IMR-90 (cell line): ENCODE measurements around the gene PCED1B.

Experiments
- MAFK ChIP-seq: IDR thresholded peaks from 2 replicates; pipeline ENCODE4 v1.6.1; 2012; ENCODE audit warnings: low read depth, low read length, improper control_type of control experiment
- TF ChIP-seq, protein P1 (sequence below): conservative IDR thresholded peaks from 2 replicates; pipeline ENCODE4 v1.5.1; 2012; ENCODE audit warnings: mild to moderate bottlenecking, low read depth, low read length, improper control_type of control experiment
- TF ChIP-seq, protein P2 (sequence below): fragments of 150-350 bp; IDR thresholded peaks from 2 replicates; pipeline ENCODE4 v1.6.1; 2017; ENCODE audit warnings: mild to moderate bottlenecking, antibody characterized with exemption, low read length, low read depth

DNA sequence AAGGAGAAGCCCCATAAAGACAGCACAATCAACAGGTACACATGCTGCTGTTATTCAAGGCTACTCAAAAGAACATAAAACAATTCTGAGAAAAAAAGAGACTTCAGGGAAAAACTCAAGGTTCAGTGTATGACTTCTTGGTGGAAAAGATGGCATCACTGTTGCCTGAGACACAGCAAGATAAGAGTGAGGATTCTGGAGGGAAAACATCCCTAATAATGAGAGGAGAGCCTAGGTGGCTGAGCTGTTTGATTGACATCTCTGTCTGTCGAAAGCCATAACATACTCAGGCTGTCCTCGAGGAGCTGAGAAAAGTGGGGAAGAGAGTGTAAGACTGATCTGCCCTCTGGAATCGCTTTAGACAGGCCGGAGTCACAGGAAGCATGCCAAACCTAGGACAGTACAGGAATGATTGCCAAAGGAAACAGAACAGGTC is 193.8 kb downstream of the PCED1B start:
- no peak for TF ChIP-seq MAFK
- TF ChIP-seq, protein P1, sequence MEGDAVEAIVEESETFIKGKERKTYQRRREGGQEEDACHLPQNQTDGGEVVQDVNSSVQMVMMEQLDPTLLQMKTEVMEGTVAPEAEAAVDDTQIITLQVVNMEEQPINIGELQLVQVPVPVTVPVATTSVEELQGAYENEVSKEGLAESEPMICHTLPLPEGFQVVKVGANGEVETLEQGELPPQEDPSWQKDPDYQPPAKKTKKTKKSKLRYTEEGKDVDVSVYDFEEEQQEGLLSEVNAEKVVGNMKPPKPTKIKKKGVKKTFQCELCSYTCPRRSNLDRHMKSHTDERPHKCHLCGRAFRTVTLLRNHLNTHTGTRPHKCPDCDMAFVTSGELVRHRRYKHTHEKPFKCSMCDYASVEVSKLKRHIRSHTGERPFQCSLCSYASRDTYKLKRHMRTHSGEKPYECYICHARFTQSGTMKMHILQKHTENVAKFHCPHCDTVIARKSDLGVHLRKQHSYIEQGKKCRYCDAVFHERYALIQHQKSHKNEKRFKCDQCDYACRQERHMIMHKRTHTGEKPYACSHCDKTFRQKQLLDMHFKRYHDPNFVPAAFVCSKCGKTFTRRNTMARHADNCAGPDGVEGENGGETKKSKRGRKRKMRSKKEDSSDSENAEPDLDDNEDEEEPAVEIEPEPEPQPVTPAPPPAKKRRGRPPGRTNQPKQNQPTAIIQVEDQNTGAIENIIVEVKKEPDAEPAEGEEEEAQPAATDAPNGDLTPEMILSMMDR: no peak
- TF ChIP-seq, protein P2, sequence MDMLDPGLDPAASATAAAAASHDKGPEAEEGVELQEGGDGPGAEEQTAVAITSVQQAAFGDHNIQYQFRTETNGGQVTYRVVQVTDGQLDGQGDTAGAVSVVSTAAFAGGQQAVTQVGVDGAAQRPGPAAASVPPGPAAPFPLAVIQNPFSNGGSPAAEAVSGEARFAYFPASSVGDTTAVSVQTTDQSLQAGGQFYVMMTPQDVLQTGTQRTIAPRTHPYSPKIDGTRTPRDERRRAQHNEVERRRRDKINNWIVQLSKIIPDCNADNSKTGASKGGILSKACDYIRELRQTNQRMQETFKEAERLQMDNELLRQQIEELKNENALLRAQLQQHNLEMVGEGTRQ: no peak
